Cerebellar cortex (tissue), 1 donor: ENCODE data around the gene TMEM26.

Experiments
- DNase-seq: peaks from one replicate; pipeline ENCODE4 v3.0.0-alpha.2; 2015; ENCODE audit warnings: low spot score

TMEM26 gene

GRCh38 chr10:61458031-61458430 lies 4.8 kb upstream of the TMEM26 start:
- DNase-seq = no peak

GRCh38 chr10:61456095-61456789 lies 3.1 kb upstream of the TMEM26 start:
- DNase-seq = no peak

GRCh38 chr10:61455656-61456055 lies 2.5 kb upstream of the TMEM26 start:
- DNase-seq = no peak

GRCh38 chr10:61454541-61454940 lies 1.4 kb upstream of the TMEM26 start:
- no peak for DNase-seq

GRCh38 chr10:61452151-61452651 lies 980 bp downstream of the TMEM26 start:
- DNase-seq = no peak

- no peak for DNase-seq
Observed at GRCh38 chr10:61451357-61451756, 1.8 kb downstream of the TMEM26 start.

GRCh38 chr10:61448841-61449600 lies 4.2 kb downstream of the TMEM26 start:
- no peak for DNase-seq

- no peak for DNase-seq
Observed at GRCh38 chr10:61448091-61448490, 5.1 kb downstream of the TMEM26 start.

GRCh38 chr10:61439058-61439609 lies 14.0 kb downstream of the TMEM26 start:
- DNase-seq = no peak

GRCh38 chr10:61438141-61438988 lies 14.8 kb downstream of the TMEM26 start:
- no peak for DNase-seq

- DNase-seq = no peak
Observed at GRCh38 chr10:61423178-61423577, 30.0 kb downstream of the TMEM26 start.

- no peak for DNase-seq
Observed at GRCh38 chr10:61417661-61418060, 35.5 kb downstream of the TMEM26 start.

- DNase-seq = no peak
Observed at GRCh38 chr10:61415824-61416223, 37.4 kb downstream of the TMEM26 start.

GRCh38 chr10:61411706-61412105 lies 41.5 kb downstream of the TMEM26 start:
- no peak for DNase-seq

- DNase-seq = no peak
Observed at GRCh38 chr10:61410353-61411070, 42.7 kb downstream of the TMEM26 start.

GRCh38 chr10:61409157-61409556 lies 44.0 kb downstream of the TMEM26 start:
- DNase-seq = no peak

GRCh38 chr10:61408105-61408504 lies 45.1 kb downstream of the TMEM26 start:
- DNase-seq = no peak

GRCh38 chr10:61406736-61407135 lies 46.4 kb downstream of the TMEM26 start:
- DNase-seq = no peak

- no peak for DNase-seq
Observed at GRCh38 chr10:61406242-61406641, 46.9 kb downstream of the TMEM26 start.

- DNase-seq = no peak
Observed at GRCh38 chr10:61404751-61405150, 48.4 kb downstream of the TMEM26 start.

GRCh38 chr10:61400524-61400923 lies 52.7 kb downstream of the TMEM26 start:
- DNase-seq = no peak
